HG03342 (cell line): ENCODE results near the gene DBET.
"Not testable (repeated sequence)": the region's sequence is repeated elsewhere in the genome, so short reads cannot be mapped to it uniquely, and the experiment has no call there.

ENCODE experiments used
- ATAC-seq: cut with Tn5 transposase; IDR thresholded peaks from one replicate; pipeline ENCODE4 v1.9.1; 2021; ENCODE audit warnings: mild to moderate bottlenecking, moderate library complexity; ENCODE audit not compliant: unreplicated experiment

Gene DBET

GRCh38 chr4:190049378-190050239 is 14.7 kb upstream of the DBET start:
- ATAC-seq = not testable (repeated sequence)

DNA sequence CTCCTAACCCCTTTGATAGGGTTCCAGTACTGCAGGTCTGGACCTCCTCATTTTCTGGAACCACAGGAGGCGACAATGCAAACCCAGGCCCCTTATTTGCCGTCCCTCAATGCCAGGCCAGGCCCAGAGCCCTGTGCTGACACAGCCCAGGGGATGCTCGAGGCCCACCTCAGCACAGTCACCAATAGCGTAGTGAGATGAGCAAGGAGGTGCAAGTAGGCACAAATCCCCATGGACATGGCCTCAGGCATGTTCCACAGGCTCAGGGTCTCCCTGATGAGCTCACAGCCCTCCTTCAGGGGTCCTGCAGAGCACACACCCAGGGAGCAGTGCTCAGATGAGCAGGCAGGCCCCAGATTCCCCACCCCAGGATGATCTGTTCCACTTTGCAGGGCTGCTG is 5.3 kb upstream of the DBET start:
- ATAC-seq = not testable (repeated sequence)

DNA sequence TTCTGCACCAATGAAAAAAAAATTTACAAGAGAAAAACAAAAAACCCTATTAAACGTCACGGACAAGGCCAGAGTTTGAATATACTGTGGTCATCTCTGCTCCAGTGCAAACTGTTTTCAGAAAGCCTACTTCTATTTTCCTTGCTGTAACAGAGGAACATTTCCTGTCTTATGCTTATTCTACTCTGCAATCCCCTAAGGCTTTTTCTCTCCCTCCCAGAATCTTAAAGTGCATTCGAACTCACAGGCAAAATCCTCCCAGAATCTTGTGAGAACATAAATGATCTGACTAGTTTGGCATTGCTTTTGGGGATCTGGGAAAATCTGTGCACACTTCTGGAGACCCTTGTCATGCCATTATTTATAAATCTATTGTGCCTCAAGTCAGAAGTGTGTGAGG is 503 bp downstream of the DBET start:
- ATAC-seq = not testable (repeated sequence)

DNA sequence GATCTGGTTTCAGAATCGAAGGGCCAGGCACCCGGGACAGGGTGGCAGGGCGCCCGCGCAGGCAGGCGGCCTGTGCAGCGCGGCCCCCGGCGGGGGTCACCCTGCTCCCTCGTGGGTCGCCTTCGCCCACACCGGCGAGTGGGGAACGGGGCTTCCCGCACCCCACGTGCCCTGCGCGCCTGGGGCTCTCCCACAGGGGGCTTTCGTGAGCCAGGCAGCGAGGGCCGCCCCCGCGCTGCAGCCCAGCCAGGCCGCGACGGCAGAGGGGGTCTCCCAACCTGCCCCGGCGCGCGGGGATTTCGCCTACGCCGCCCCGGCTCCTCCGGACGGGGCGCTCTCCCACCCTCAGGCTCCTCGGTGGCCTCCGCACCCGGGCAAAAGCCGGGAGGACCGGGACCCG is 4.0 kb downstream of the DBET start:
- not testable (repeated sequence) for ATAC-seq

DNA sequence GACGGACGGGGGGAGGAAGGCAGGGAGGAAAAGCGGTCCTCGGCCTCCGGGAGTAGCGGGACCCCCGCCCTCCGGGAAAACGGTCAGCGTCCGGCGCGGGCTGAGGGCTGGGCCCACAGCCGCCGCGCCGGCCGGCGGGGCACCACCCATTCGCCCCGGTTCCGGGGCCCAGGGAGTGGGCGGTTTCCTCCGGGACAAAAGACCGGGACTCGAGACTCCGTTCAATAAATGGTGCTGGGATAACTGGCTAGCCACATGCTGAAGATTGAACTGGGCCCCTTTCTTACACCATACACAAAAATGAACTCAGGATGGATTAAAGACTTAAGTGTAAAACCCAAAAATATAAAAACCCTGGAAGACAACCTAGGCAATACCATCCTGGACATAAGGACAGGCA is 28.8 kb downstream of the DBET start:
- ATAC-seq = not testable (repeated sequence)

DNA sequence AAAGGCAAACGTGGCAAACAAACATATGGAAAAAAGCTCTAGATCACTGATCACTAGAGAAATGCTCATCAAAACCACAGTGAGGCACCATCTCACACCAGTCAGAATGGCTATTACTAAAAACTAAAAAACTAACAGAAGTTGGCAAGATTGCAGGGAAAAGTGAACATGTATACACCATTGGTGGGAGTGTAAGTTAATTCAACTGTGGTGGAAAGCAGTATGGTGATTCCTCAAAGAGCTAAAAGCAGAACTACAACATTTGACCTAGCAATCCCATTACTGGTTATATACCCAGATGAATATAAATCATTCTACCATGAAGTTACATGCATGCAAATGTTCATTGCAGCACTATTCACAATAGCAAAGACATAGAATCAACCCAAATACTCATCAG is 29.7 kb downstream of the DBET start:
- not testable (repeated sequence) for ATAC-seq

- ATAC-seq = not testable (repeated sequence)
Measured at GRCh38 chr4:190095335-190095734, 31.0 kb downstream of the DBET start.

- ATAC-seq = not testable (repeated sequence)
Measured at GRCh38 chr4:190099605-190100004, 35.3 kb downstream of the DBET start.

- ATAC-seq = not testable (repeated sequence)
Measured at GRCh38 chr4:190101525-190101924, 37.2 kb downstream of the DBET start.

DNA sequence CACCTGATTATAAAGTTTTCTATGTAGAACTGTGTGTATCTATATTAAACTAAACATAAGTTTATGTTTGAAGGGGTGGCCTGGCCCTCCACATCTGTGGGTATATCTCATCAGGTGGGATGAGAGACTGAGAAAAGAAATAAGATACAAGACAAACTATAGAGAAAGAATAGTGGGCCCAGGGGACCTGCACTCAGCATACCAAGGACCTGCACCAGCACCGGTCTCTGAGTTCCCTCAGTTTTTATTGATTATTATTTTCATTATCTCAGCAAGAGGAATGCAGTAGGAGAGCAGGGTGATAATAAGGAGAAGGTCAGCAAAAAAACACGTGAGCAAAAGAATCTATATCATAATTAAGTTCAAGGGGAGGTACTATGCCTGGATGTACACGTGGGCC is 41.9 kb downstream of the DBET start:
- not testable (repeated sequence) for ATAC-seq

- ATAC-seq = not testable (repeated sequence)
Measured at GRCh38 chr4:190106611-190107480, 42.5 kb downstream of the DBET start.

GRCh38 chr4:190107766-190108485 is 43.6 kb downstream of the DBET start:
- ATAC-seq = not testable (repeated sequence)

DNA sequence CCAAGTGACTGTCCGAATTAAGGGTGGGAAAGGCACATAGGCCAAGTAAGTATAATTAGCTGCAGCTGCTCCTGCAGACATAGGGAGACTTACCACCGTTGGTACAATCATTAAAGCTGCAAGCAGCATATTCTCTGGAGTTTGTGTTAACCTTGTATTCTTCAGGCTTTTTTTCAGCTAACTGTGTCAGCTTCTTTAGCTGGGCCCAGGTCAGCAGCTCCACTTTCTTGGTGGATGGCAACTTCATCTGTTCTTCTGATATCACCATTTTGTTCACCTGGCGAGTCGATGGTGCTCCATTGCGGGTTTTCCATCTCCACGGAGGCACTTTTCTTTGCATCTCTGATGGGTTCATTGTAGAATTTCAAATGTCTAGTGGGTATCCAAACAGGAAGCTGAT is 44.5 kb downstream of the DBET start:
- ATAC-seq = not testable (repeated sequence)

- ATAC-seq = not testable (repeated sequence)
Measured at GRCh38 chr4:190109390-190110011, 45.2 kb downstream of the DBET start.

- not testable (repeated sequence) for ATAC-seq
Measured at GRCh38 chr4:190110033-190110432, 45.7 kb downstream of the DBET start.

DNA sequence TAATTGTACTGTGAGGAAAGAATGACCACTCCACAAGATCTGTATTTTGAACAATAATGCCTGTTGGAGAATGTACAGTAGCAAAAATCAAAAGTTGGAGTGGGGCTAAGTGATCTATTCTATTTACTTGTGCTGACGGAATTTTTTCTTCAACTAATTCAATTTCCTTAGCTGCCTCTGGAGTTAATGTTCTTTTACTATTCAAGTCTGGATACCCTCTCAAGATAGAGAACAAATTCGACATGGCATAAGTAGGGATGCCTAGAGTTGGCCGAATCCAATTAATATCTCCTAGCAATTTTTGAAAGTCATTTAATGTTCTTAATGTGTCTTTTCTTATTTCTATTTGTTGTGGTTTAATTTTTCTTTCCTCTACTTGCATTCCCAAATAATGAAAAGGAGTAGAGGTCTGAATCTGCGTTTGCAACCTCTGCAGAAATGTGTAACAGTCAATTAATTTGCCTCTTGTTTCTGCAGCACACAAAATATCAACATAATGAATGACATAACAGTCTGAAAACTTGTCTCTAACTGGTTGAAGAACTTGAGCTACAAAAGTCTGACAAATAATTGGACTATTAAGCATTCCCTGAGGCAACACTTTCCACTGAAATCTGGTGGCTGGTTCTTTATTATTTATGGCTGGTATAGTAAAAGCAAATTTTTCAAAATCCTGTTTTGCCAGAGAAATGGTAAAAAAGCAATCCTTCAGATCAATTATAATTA is 46.4 kb downstream of the DBET start:
- not testable (repeated sequence) for ATAC-seq

- not testable (repeated sequence) for ATAC-seq
Measured at GRCh38 chr4:190112879-190113278, 48.6 kb downstream of the DBET start.

DNA sequence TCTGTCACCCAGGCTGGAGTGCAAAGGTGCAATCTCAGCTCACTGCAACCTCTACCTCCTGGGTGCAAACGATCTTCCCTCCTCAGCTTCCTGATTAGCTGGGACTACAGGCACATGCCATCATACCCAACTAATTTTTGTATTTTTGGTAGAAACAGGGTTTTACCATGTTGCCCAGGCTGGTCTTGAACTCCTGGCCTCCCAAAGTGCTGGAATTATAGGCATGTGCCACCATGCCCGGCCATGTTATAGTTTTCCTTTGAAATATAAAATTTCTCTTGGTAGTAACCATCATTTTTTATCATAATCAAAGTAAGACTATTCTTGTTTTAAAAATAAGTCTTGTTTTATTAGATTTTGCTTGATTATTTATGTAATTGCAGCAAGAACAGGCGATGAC is 50.7 kb downstream of the DBET start:
- not testable (repeated sequence) for ATAC-seq
